ENCODE measurements around the gene PRTFDC1. TPM values are rescaled to one million over a fixed set of nuclear protein-coding genes. Genes with fewer than 3 reads are reported as not detected.
"Not testable (repeated sequence)": the region's sequence is repeated elsewhere in the genome, so short reads cannot be mapped to it uniquely, and the experiment has no call there.

PRTFDC1 gene
- total RNA-seq, 1 experiment from 2014 or later, result 15.8 TPM

DNA sequence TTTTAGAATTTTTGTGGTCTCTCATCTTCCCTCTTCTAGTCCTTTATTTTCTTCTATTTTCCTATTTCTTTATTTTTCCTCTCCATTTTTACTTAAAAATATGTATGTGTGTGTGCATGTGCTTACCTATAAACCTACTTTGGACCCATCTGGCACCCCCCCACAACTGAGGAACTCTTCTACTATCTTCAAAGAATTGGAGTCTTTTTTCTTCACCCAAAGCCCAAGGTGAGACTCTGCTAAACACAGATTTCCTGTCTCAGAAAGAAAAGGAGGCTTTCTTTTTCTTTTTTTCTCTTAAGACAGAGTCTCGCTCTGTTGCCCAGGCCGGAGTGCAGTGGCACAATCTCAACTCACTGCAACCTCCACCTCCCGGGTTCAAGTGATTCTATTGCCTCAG lies 24.2 kb downstream of the PRTFDC1 start:
- Histone ChIP-seq H4K20me1 (ENCODE audit: insufficient read depth) (no peaks in the 10 kb centered on the region), H3K79me2 (ENCODE audit: low read depth) (no peaks in the 10 kb centered on the region), H2AFZ (no peak overlapping the region), H3K36me3 (ENCODE audit: low read depth) (no peaks in the 10 kb centered on the region), H3K9me2 (ENCODE audit: insufficient read depth) (no peaks in the 10 kb centered on the region), H3K27ac (no peak overlapping the region), H3K4me1 (replicated peaks; ENCODE audit: insufficient read depth) (0 out of 2 replicates have a peak, but pooled peaks cover 6% of the 10 kb centered on the region), H3K9me3 (ENCODE audit: insufficient read depth, low read depth) (no peaks in the 10 kb centered on the region), H3F3A (ENCODE audit: insufficient read depth, low read depth) (no peaks in the 10 kb centered on the region), H3K4me2 (no peak overlapping the region), H3K27me3 (ENCODE audit: insufficient read depth, low read depth) (no peaks in the 10 kb centered on the region), H3K4me3 (no peak overlapping the region)
- ChIA-PET POLR2A (ENCODE audit: unreplicated experiment) (no interaction called here), CTCF (no interaction called here)
- no peak for DNase-seq
- intact Hi-C loops (cut with micrococcal nuclease; ENCODE audit: unreplicated experiment), result no loop called here
- TF ChIP-seq EZH2 (IDR thresholded peaks at IDR 0.05; ENCODE audit: low read depth), result no peak
- TF ChIP-seq, protein P1, sequence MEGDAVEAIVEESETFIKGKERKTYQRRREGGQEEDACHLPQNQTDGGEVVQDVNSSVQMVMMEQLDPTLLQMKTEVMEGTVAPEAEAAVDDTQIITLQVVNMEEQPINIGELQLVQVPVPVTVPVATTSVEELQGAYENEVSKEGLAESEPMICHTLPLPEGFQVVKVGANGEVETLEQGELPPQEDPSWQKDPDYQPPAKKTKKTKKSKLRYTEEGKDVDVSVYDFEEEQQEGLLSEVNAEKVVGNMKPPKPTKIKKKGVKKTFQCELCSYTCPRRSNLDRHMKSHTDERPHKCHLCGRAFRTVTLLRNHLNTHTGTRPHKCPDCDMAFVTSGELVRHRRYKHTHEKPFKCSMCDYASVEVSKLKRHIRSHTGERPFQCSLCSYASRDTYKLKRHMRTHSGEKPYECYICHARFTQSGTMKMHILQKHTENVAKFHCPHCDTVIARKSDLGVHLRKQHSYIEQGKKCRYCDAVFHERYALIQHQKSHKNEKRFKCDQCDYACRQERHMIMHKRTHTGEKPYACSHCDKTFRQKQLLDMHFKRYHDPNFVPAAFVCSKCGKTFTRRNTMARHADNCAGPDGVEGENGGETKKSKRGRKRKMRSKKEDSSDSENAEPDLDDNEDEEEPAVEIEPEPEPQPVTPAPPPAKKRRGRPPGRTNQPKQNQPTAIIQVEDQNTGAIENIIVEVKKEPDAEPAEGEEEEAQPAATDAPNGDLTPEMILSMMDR (conservative IDR thresholded peaks at IDR 0.05), result no peak
- no TSS peak for BruUV-seq (replicated peaks)

DNA sequence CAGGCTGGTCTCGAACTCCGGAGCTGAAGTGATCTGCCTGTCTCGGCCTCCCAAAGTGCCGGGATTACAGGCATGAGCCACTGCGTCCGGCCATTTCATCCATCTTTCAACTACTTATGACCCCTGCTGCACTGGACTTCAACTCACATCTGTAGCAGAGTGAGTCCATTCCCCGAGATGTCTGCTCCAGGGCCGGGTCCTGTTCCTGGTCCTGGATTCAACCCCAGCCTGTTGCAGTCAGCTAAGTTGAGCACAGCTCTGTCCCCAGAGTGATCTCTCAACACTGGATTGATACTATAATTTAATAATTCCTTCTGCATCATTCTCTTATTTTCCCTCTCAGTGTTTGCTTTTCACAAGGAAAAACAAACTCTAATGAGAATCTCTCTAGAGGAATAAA lies 25.8 kb downstream of the PRTFDC1 start:
- BruUV-seq (replicated peaks), result no TSS peak
- H3K4me3 ChIP-seq, result no peak overlapping the region
- CTCF ChIA-PET, result no interaction called here
- TF ChIP-seq, protein P1 (conservative IDR thresholded peaks at IDR 0.05), result no peak
- TF ChIP-seq EZH2 (IDR thresholded peaks at IDR 0.05; ENCODE audit: low read depth), result no peak
- H3K27me3 ChIP-seq (ENCODE audit: insufficient read depth, low read depth), result no peaks in the 10 kb centered on the region
- intact Hi-C loops (cut with micrococcal nuclease; ENCODE audit: unreplicated experiment), result no loop called here
- no peaks in the 10 kb centered on the region for H3K36me3 ChIP-seq (ENCODE audit: low read depth)
- no peak overlapping the region for H2AFZ ChIP-seq
- H4K20me1 ChIP-seq (ENCODE audit: insufficient read depth), result no peaks in the 10 kb centered on the region
- no peak overlapping the region for H3K27ac ChIP-seq
- no peak overlapping the region for H3K4me2 ChIP-seq
- no peaks in the 10 kb centered on the region for H3K9me3 ChIP-seq (ENCODE audit: insufficient read depth, low read depth)
- peaks cover 11% of the 10 kb centered on the region; the same call in 1 of the 2 replicates for H3K4me1 ChIP-seq (replicated peaks; ENCODE audit: insufficient read depth)
- H3K9me2 ChIP-seq (ENCODE audit: insufficient read depth), result no peaks in the 10 kb centered on the region
- DNase-seq, result no peak
- POLR2A ChIA-PET (ENCODE audit: unreplicated experiment), result no interaction called here
- no peaks in the 10 kb centered on the region for H3K79me2 ChIP-seq (ENCODE audit: low read depth)
- no peaks in the 10 kb centered on the region for H3F3A ChIP-seq (ENCODE audit: insufficient read depth, low read depth)

DNA sequence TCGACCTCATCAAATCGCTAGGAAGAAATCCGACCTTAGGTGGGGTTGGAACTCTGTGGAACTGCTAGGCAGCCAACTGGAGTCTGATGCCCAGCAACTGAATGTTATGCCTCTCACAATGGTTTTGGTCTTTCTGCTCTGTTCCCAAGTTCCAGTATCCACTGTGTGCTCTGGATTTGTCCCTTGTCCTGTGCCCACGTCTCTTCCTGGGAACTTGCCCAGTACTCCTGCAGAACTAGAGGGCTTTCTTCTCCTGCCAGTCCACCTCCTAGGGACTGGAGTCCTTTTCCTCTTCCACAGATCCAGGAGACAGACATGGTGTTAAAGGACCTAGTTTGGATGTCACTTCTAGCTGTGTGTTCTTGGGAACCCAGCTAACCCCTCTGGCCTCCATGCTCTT lies 26.6 kb downstream of the PRTFDC1 start:
- intact Hi-C loops (cut with micrococcal nuclease; ENCODE audit: unreplicated experiment), result no loop called here
- Histone ChIP-seq H3K4me2 (no peak overlapping the region), H3F3A (ENCODE audit: insufficient read depth, low read depth) (no peaks in the 10 kb centered on the region), H4K20me1 (ENCODE audit: insufficient read depth) (no peaks in the 10 kb centered on the region), H3K36me3 (ENCODE audit: low read depth) (no peaks in the 10 kb centered on the region), H3K9me2 (ENCODE audit: insufficient read depth) (no peaks in the 10 kb centered on the region), H3K9me3 (ENCODE audit: insufficient read depth, low read depth) (no peaks in the 10 kb centered on the region), H3K79me2 (ENCODE audit: low read depth) (no peaks in the 10 kb centered on the region), H2AFZ (no peak overlapping the region), H3K27me3 (ENCODE audit: insufficient read depth, low read depth) (no peaks in the 10 kb centered on the region), H3K27ac (no peak overlapping the region), H3K4me3 (no peak overlapping the region), H3K4me1 (replicated peaks; ENCODE audit: insufficient read depth) (peaks cover 18% of the 10 kb centered on the region; the same call in 1 of the 2 replicates)
- no TSS peak for BruUV-seq (replicated peaks)
- CTCF ChIA-PET, result no interaction called here
- no peak for DNase-seq
- TF ChIP-seq, protein P1 (conservative IDR thresholded peaks at IDR 0.05), result no peak
- TF ChIP-seq EZH2 (IDR thresholded peaks at IDR 0.05; ENCODE audit: low read depth), result no peak
- POLR2A ChIA-PET (ENCODE audit: unreplicated experiment), result no interaction called here

DNA sequence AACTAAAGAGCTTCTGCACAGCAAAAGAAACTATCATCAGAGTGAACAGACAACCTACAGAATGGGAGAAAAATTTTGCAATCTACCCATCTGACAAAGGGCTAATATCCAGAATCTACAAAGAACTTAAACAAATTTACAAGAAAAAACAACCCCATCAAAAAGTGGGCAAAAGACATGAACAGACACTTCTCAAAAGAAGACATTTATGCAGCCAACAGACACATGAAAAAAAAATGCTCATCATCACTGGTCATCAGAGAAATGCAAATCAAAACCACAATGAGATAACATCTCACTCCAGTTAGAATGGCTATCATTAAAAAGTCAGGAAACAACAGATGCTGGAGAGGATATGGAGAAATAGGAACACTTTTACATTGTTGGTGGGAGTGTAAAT lies 27.9 kb downstream of the PRTFDC1 start:
- H3K4me3 ChIP-seq; H3K9me3 ChIP-seq (ENCODE audit: insufficient read depth, low read depth); H3K27me3 ChIP-seq (ENCODE audit: insufficient read depth, low read depth); H4K20me1 ChIP-seq (ENCODE audit: insufficient read depth); intact Hi-C loops (cut with micrococcal nuclease; ENCODE audit: unreplicated experiment); CTCF ChIA-PET; H3K4me2 ChIP-seq; H3K79me2 ChIP-seq (ENCODE audit: low read depth); BruUV-seq (replicated peaks); H2AFZ ChIP-seq; H3K9me2 ChIP-seq (ENCODE audit: insufficient read depth); POLR2A ChIA-PET (ENCODE audit: unreplicated experiment); H3K27ac ChIP-seq; H3F3A ChIP-seq (ENCODE audit: insufficient read depth, low read depth); DNase-seq; H3K36me3 ChIP-seq (ENCODE audit: low read depth): not testable (repeated sequence)
- peaks cover 12% of the 10 kb centered on the region; the same call in 1 of the 2 replicates for H3K4me1 ChIP-seq (replicated peaks; ENCODE audit: insufficient read depth)

DNA sequence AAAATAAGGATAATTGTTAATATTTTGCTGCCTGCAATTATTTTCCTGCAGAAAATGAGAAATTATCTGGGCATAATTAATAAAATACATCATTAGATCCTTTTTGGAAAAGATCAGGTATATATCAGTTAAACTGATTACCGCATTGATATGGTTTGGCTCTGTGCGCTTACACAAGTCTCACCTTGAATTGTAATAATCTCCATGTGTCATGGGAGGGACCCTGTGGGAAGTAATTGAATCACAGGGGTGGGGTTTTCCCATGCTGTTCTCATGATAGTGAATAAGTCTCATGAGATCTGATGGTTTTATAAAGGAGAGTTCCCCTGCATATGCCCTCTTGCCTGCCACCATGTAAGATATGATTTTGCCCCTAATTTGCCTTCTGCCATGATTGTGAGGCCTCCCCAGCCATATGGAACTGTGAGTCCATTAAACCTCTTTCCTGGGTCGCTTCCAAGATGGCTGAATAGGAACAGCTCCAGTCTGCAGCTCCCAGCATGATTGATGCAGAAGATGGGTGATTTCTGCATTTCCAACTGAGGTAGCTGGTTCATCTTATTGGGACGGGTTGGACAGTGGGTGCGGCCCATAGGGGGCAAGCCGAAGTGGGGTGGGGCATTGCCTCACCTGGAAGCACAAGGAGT lies 30.1 kb downstream of the PRTFDC1 start:
- H3K9me2 ChIP-seq (ENCODE audit: insufficient read depth); H3K4me3 ChIP-seq; intact Hi-C loops (cut with micrococcal nuclease; ENCODE audit: unreplicated experiment); BruUV-seq (replicated peaks); H3K27ac ChIP-seq; H3K27me3 ChIP-seq (ENCODE audit: insufficient read depth, low read depth); H3F3A ChIP-seq (ENCODE audit: insufficient read depth, low read depth); H3K36me3 ChIP-seq (ENCODE audit: low read depth); H3K79me2 ChIP-seq (ENCODE audit: low read depth); H3K9me3 ChIP-seq (ENCODE audit: insufficient read depth, low read depth); POLR2A ChIA-PET (ENCODE audit: unreplicated experiment); H3K4me2 ChIP-seq; DNase-seq; H4K20me1 ChIP-seq (ENCODE audit: insufficient read depth); H2AFZ ChIP-seq: not testable (repeated sequence)
- CTCF ChIA-PET, result interaction anchor here (0.6 kb wide), 1 partner anchor 282 kb away, joined by 6 read pairs; no protein-coding TSS in a partner anchor
- H3K4me1 ChIP-seq (replicated peaks; ENCODE audit: insufficient read depth), result peaks cover 12% of the 10 kb centered on the region; the same call in 1 of the 2 replicates
